ENCODE measurements around the gene UNC45A. TPM values are rescaled to one million over a fixed set of nuclear protein-coding genes. Genes with fewer than 3 reads are reported as not detected.

The UNC45A gene
- polyA plus RNA-seq, 3 donors = 71.9 to 76.7 (median 73.3) TPM

- DNase-seq = no peak
Observed at GRCh38 chr15:90998737-90999136, 63.7 kb downstream of the UNC45A start.

GRCh38 chr15:91001209-91001608, 66.1 kb downstream of the UNC45A start:
- no peak for DNase-seq

Other genes starting within 250 kb of the UNC45A start
- 10 to 100 TPM; 11.2 to 13.6 (median 13.5) TPM for gene BLM, start 217.9 kb upstream of the UNC45A start, polyA plus RNA-seq (ENCODE audit: insufficient read length in 3 of 3)
- 10 to 100 TPM; 43.6 to 54.6 (median 50.6) TPM for gene FURIN, start 66.7 kb upstream of the UNC45A start, polyA plus RNA-seq (ENCODE audit: insufficient read length in 3 of 3)
- 10 to 100 TPM; 17.2 to 18.6 (median 17.3) TPM for gene FES, start 50.8 kb upstream of the UNC45A start, polyA plus RNA-seq (ENCODE audit: insufficient read length in 3 of 3)
- gene MAN2A2, start 32.0 kb upstream of the UNC45A start, polyA plus RNA-seq (ENCODE audit: insufficient read length in 3 of 3) = 10 to 100 TPM; 46.5 to 66.1 (median 60.6) TPM
- 10 to 100 TPM; 19.2 to 20.1 (median 19.9) TPM for gene HDDC3, start 2.7 kb upstream of the UNC45A start, polyA plus RNA-seq (ENCODE audit: insufficient read length in 3 of 3)
- 10 to 100 TPM; 16.6 to 19.7 (median 19.4) TPM for gene RCCD1, start 19.6 kb downstream of the UNC45A start, polyA plus RNA-seq (ENCODE audit: insufficient read length in 3 of 3)
- 10 to 100 TPM; 66.9 to 84.0 (median 77.9) TPM for gene PRC1, start 59.2 kb downstream of the UNC45A start, polyA plus RNA-seq (ENCODE audit: insufficient read length in 3 of 3)
- 10 to 100 TPM; 17.1 to 22.9 (median 19.3) TPM for gene VPS33B, start 87.3 kb downstream of the UNC45A start, polyA plus RNA-seq (ENCODE audit: insufficient read length in 3 of 3)
- gene SV2B, start 165.0 kb downstream of the UNC45A start, polyA plus RNA-seq (ENCODE audit: insufficient read length in 3 of 3) = under 1 TPM; 0.12 to 0.97 (median 0.97) TPM

Measured in renal pelvis (tissue), 4 donors.